ENCODE measurements around the gene IRGQ.
"Not testable (repeated sequence)": the region's sequence is repeated elsewhere in the genome, so short reads cannot be mapped to it uniquely, and the experiment has no call there.

IRGQ gene

GRCh38 chr19:43595999-43596841 lies at the start of gene IRGQ, which contains the start of gene ZNF576:
Gene IRGQ (minus strand): TSS chr19:43596134. CDS start chr19:43595338, 796 bp downstream.
Gene ZNF576 (plus strand): TSS chr19:43596595. CDS start chr19:43597109, 514 bp downstream.
- DNase-seq, result peak; percentile 100

GRCh38 chr19:43644181-43644580 lies 48.2 kb upstream of the IRGQ start:
- DNase-seq, result no peak

GRCh38 chr19:43643326-43643725 lies 47.4 kb upstream of the IRGQ start:
- no peak for DNase-seq

- no peak for DNase-seq
Measured at GRCh38 chr19:43642531-43642930, 46.6 kb upstream of the IRGQ start.

GRCh38 chr19:43641333-43641732 lies 45.4 kb upstream of the IRGQ start:
- DNase-seq, result no peak

- no peak for DNase-seq
Measured at GRCh38 chr19:43640424-43640757, 44.5 kb upstream of the IRGQ start.

GRCh38 chr19:43639519-43640423 lies 43.8 kb upstream of the IRGQ start, which contains the start of gene CADM4:
Gene CADM4 (minus strand): TSS chr19:43639850. CDS start chr19:43639790, 60 bp downstream.
- peak; percentile 82 for DNase-seq

GRCh38 chr19:43638995-43639518 lies 43.1 kb upstream of the IRGQ start:
- no peak for DNase-seq

- no peak for DNase-seq
Measured at GRCh38 chr19:43638214-43638994, 42.5 kb upstream of the IRGQ start.

- DNase-seq, result no peak
Measured at GRCh38 chr19:43636121-43636683, 40.3 kb upstream of the IRGQ start.

- not testable (repeated sequence) for DNase-seq
Measured at GRCh38 chr19:43635561-43635940, 39.6 kb upstream of the IRGQ start.

- DNase-seq, result no peak
Measured at GRCh38 chr19:43634872-43635560, 39.1 kb upstream of the IRGQ start.

GRCh38 chr19:43634506-43634871 lies 38.6 kb upstream of the IRGQ start:
- DNase-seq, result no peak

- no peak for DNase-seq
Measured at GRCh38 chr19:43634068-43634467, 38.1 kb upstream of the IRGQ start.

- DNase-seq, result no peak
Measured at GRCh38 chr19:43633520-43633919, 37.6 kb upstream of the IRGQ start.

GRCh38 chr19:43631491-43631890 lies 35.6 kb upstream of the IRGQ start:
- no peak for DNase-seq

- no peak for DNase-seq
Measured at GRCh38 chr19:43628646-43629326, 32.9 kb upstream of the IRGQ start.

GRCh38 chr19:43626838-43627237 lies 30.9 kb upstream of the IRGQ start:
- no peak for DNase-seq

- no peak for DNase-seq
Measured at GRCh38 chr19:43625918-43626579, 30.1 kb upstream of the IRGQ start.

GRCh38 chr19:43624933-43625332 lies 29.0 kb upstream of the IRGQ start:
- DNase-seq, result peak; percentile 95
